ENCODE measurements around the gene DRG2. TPM values are rescaled to one million over a fixed set of nuclear protein-coding genes. Genes with fewer than 3 reads are reported as not detected.

Gene DRG2
- total RNA-seq, 1 experiment from 2014 or later: 52.0 TPM

- Histone ChIP-seq H2BK15ac (ENCODE audit: low read depth, low read length) (no peak overlapping the region), H3K23ac (ENCODE audit: insufficient read length, low read depth, low read length) (no peak overlapping the region), H4K20me1 (ENCODE audit: control insufficient read depth, insufficient read depth, insufficient read length) (no peaks in the 10 kb centered on the region), H2BK12ac (ENCODE audit: insufficient read length, low read depth, low read length) (no peak overlapping the region), H3K27ac (ENCODE audit: insufficient read length, low read depth, low read length) (no peak overlapping the region), H3K79me1 (ENCODE audit: insufficient read depth, low read depth, low read length, poor library complexity, severe bottlenecking) (no peaks in the 10 kb centered on the region), H2BK20ac (ENCODE audit: low read depth, low read length, poor library complexity, severe bottlenecking) (no peak overlapping the region), H3K4me2 (ENCODE audit: insufficient read depth, insufficient read length, low read length) (no peak overlapping the region), H3K79me2 (ENCODE audit: insufficient read depth, low read length) (no peaks in the 10 kb centered on the region), H3K4ac (ENCODE audit: low read depth, low read length) (no peak overlapping the region), H3K18ac (ENCODE audit: insufficient read length, low read depth, low read length) (no peak overlapping the region), H4K91ac (ENCODE audit: insufficient read length, low read depth, low read length) (no peak overlapping the region), H3K23me2 (ENCODE audit: insufficient read length, low read depth, low read length, poor library complexity, severe bottlenecking) (no peaks in the 10 kb centered on the region), H3K14ac (ENCODE audit: insufficient read depth, low read length) (no peak overlapping the region), H3T11ph (ENCODE audit: low read length) (no peak overlapping the region), H4K8ac (replicated peaks; ENCODE audit: insufficient read length, low read depth, low read length) (no peak overlapping the region), H3K56ac (ENCODE audit: insufficient read length, low read depth, low read length) (no peak overlapping the region), H2AK5ac (ENCODE audit: insufficient read length, low read length) (no peak overlapping the region), H3K9me3 (ENCODE audit: control insufficient read depth, low read depth, low read length) (no peaks in the 10 kb centered on the region), H2AFZ (ENCODE audit: low read length) (no peak overlapping the region), H4K5ac (ENCODE audit: insufficient read length, low read depth, low read length) (no peak overlapping the region), H3K27me3 (ENCODE audit: insufficient read depth, low read length) (no peaks in the 10 kb centered on the region), H2BK120ac (ENCODE audit: low read depth, low read length, poor library complexity, severe bottlenecking) (no peak overlapping the region), H2BK5ac (ENCODE audit: insufficient read length, low read length) (no peak overlapping the region), H3K4me1 (ENCODE audit: insufficient read depth, low read length) (peaks cover 3% of the 10 kb centered on the region; the same call in 1 of the 2 replicates), H3K9ac (ENCODE audit: extremely low read depth, insufficient read length, low read length) (no peak overlapping the region)
- no CpG with 5 or more reads among the region's 3 CpGs for WGBS (ENCODE audit: extremely low coverage, insufficient read length, low lambda C conversion rate)
- TF ChIP-seq, protein P1, sequence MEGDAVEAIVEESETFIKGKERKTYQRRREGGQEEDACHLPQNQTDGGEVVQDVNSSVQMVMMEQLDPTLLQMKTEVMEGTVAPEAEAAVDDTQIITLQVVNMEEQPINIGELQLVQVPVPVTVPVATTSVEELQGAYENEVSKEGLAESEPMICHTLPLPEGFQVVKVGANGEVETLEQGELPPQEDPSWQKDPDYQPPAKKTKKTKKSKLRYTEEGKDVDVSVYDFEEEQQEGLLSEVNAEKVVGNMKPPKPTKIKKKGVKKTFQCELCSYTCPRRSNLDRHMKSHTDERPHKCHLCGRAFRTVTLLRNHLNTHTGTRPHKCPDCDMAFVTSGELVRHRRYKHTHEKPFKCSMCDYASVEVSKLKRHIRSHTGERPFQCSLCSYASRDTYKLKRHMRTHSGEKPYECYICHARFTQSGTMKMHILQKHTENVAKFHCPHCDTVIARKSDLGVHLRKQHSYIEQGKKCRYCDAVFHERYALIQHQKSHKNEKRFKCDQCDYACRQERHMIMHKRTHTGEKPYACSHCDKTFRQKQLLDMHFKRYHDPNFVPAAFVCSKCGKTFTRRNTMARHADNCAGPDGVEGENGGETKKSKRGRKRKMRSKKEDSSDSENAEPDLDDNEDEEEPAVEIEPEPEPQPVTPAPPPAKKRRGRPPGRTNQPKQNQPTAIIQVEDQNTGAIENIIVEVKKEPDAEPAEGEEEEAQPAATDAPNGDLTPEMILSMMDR (conservative IDR thresholded peaks at IDR 0.05): no peak
- DNase-seq: no peak
- Mint-ChIP-seq H3K27ac (no peak overlapping the region), H3K9me3 (no peaks in the 10 kb centered on the region), H3K4me1 (peaks cover 15 to 26% of the 10 kb centered on the region in 2 experiments), H3K4me3 (no peak overlapping the region), H3K36me3 (ENCODE audit: insufficient read depth in 1 of 3, low read depth in 3 of 3) (no peaks in the 10 kb centered on the region), H3K27me3 (ENCODE audit: low read depth) (peaks cover 13% of the 10 kb centered on the region)
Measured at GRCh38 chr17:18140648-18141047, 52.9 kb downstream of the DRG2 start.

Data from H9 (cell line).